ENCODE measurements around the gene NTNG1.
A peak's percentile ranks its signal among the peaks of the same experiment; 100 is the strongest.

The NTNG1 gene

DNA sequence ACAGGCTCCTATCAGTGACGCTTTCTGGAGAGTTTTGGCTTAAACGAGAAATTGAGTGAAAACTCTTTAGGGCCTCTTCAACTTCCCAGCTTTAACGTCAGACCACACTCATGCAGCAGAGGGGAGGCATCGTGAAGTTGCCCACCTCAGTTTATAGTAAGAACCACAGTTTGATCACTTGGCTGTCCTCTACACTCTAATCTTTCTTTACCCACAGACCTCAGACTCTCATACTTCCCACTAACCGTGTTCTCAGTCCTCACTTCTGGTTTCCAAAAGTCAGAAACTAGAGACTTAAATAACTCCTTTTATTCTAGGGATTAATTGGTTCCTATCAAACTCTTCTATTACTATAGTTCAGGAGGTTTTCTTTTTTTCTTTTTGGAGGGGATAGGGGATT, 302.2 kb downstream of the NTNG1 start:
- DNase-seq (ENCODE audit: low spot score), result no peak
- TF ChIP-seq, protein P1, sequence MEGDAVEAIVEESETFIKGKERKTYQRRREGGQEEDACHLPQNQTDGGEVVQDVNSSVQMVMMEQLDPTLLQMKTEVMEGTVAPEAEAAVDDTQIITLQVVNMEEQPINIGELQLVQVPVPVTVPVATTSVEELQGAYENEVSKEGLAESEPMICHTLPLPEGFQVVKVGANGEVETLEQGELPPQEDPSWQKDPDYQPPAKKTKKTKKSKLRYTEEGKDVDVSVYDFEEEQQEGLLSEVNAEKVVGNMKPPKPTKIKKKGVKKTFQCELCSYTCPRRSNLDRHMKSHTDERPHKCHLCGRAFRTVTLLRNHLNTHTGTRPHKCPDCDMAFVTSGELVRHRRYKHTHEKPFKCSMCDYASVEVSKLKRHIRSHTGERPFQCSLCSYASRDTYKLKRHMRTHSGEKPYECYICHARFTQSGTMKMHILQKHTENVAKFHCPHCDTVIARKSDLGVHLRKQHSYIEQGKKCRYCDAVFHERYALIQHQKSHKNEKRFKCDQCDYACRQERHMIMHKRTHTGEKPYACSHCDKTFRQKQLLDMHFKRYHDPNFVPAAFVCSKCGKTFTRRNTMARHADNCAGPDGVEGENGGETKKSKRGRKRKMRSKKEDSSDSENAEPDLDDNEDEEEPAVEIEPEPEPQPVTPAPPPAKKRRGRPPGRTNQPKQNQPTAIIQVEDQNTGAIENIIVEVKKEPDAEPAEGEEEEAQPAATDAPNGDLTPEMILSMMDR (IDR thresholded peaks at IDR 0.05; ENCODE audit: borderline replicate concordance, control extremely low read depth, extremely low read depth, insufficient read depth, missing control alignments), result no peak
- in situ Hi-C loops (cut with MboI; ENCODE audit: low sequenced_read_pairs, unreplicated experiment), result loop anchor here (25.0 kb wide), 1 partner anchor 319 kb away; no protein-coding TSS in a partner anchor

DNA sequence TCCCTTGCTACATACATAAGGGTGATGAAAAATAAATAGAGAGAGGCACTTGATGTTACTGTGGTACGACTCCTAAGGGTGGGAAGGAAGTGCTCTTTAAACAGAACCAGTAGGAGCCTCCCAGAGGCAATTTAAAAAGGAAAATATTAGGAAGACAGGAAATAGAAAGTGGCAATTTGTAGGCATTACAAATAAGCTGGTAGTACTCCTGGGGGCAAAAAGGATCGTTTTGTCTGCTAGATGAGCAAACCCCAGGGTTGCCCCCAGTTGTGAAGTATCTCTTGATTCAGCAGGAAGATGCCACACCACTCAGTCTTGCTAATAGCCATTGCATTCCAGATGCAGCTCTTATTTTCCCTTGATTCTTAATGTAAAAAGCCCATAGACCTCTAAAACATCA, 303.0 kb downstream of the NTNG1 start:
- TF ChIP-seq, protein P1 (IDR thresholded peaks at IDR 0.05; ENCODE audit: borderline replicate concordance, control extremely low read depth, extremely low read depth, insufficient read depth, missing control alignments), result no peak
- DNase-seq (ENCODE audit: low spot score), result no peak
- in situ Hi-C loops (cut with MboI; ENCODE audit: low sequenced_read_pairs, unreplicated experiment), result loop anchor here (25.0 kb wide), 1 partner anchor 318 kb away; no protein-coding TSS in a partner anchor

DNA sequence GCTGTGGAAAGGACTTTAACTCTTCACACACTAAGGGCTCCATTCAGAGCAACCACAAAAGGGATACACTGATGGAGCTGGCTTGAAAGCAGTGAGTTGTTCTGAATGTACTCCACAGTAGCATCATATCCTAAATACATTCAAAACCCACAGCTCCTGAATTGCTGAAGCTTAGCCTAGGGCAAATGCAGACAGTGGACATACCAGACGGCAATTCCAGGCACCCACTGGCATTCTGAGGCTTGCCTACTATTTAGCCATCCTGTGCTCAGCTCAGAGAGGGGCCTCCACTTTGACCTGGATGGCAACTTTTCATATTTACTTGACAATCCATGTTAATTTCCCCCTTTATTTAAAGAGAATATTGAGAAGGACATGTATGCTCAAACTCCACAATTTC, 303.5 kb downstream of the NTNG1 start:
- in situ Hi-C loops (cut with MboI; ENCODE audit: low sequenced_read_pairs, unreplicated experiment), result loop anchor here (25.0 kb wide), 1 partner anchor 318 kb away; no protein-coding TSS in a partner anchor
- TF ChIP-seq, protein P1 (IDR thresholded peaks at IDR 0.05; ENCODE audit: borderline replicate concordance, control extremely low read depth, extremely low read depth, insufficient read depth, missing control alignments), result no peak
- DNase-seq (ENCODE audit: low spot score), result no peak

DNA sequence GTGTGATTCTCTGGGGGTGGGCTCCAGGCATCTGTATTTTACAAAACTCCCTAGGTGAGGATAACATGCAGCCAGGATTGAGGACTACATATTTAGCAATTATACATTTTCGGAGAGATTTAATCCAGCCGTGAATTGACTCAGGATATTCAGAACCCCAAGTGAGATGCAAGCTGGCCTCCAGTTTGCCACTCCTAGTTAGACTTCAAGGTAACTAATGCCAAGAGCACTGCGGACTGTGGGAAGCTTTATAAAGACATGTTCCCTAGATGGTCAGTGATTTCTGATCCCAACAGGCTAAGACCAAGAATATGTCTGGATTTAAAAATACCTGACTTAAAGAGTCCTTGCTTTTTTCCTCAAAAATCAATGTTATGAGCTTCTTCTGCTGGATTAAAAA, 308.5 kb downstream of the NTNG1 start:
- in situ Hi-C loops (cut with MboI; ENCODE audit: low sequenced_read_pairs, unreplicated experiment), result loop anchor here (25.0 kb wide), 1 partner anchor 313 kb away; no protein-coding TSS in a partner anchor
- TF ChIP-seq, protein P1 (IDR thresholded peaks at IDR 0.05; ENCODE audit: borderline replicate concordance, control extremely low read depth, extremely low read depth, insufficient read depth, missing control alignments), result no peak
- DNase-seq (ENCODE audit: low spot score), result no peak

DNA sequence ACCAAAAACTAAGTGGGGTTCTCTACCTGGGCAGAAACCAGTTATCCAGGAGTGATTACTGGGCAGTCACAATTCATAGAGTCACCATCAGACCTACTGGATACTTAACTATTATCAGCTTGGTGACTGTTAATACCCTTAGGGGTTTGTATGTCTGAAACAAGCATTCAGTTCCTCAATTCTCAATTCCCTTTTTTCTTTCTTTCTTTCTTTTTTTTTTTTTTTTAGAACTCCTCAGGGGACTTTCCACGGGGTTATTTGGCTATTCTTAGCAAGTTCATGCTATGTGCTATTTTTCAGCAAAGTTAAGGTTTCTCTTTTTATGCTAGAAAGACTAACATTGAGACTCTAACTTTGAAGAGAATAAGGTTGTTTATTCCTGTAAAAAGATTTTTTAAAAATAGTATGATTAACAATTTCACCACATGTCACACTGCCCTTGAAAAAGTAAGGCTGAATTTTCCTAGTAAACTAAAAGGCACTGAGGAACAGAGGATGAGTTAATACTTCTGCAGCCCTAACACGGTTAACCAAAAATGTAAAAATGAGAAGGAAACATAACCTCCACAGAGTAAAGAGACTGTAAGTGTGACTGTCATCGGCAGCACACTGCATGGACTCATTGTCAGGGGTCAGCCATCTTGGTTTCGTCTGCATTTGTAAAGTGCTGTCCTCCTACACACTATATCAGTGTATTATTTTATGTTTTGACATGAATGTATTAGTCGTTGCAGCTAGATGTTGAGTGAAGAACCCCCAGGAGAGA, 310.2 kb downstream of the NTNG1 start:
- TF ChIP-seq, protein P1 (IDR thresholded peaks at IDR 0.05; ENCODE audit: borderline replicate concordance, control extremely low read depth, extremely low read depth, insufficient read depth, missing control alignments), result no peak

DNA sequence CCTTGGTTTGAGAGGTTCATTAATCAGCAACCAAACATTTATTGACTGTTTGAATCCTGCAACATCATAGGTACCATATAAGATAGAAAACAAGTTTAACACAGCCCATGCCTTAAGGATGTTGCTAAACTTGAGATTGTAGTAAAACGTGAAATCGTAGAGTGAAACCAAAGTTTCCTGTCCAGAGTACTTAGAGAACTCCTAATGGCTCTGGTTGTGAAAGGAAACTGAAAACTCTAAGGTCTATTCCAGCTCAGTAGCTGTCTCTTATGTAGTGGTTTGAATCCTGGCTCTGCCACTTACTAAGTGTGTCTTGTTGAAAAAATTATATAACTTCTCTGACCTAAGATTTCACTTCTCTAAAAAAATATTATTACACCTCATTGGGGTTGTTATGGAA, 310.9 kb downstream of the NTNG1 start:
- TF ChIP-seq, protein P1 (IDR thresholded peaks at IDR 0.05; ENCODE audit: borderline replicate concordance, control extremely low read depth, extremely low read depth, insufficient read depth, missing control alignments), result no peak
- in situ Hi-C loops (cut with MboI; ENCODE audit: low sequenced_read_pairs, unreplicated experiment), result no loop called here
- DNase-seq (ENCODE audit: low spot score), result no peak

More for the DNA sequence above, 310.2 kb downstream of the NTNG1 start:
- DNase-seq (ENCODE audit: low spot score), result peak; percentile 17
- in situ Hi-C loops (cut with MboI; ENCODE audit: low sequenced_read_pairs, unreplicated experiment), result no loop called here

All from GM13976 (cell line).